ENCODE results near the gene EIF3I.

Gene EIF3I

DNA sequence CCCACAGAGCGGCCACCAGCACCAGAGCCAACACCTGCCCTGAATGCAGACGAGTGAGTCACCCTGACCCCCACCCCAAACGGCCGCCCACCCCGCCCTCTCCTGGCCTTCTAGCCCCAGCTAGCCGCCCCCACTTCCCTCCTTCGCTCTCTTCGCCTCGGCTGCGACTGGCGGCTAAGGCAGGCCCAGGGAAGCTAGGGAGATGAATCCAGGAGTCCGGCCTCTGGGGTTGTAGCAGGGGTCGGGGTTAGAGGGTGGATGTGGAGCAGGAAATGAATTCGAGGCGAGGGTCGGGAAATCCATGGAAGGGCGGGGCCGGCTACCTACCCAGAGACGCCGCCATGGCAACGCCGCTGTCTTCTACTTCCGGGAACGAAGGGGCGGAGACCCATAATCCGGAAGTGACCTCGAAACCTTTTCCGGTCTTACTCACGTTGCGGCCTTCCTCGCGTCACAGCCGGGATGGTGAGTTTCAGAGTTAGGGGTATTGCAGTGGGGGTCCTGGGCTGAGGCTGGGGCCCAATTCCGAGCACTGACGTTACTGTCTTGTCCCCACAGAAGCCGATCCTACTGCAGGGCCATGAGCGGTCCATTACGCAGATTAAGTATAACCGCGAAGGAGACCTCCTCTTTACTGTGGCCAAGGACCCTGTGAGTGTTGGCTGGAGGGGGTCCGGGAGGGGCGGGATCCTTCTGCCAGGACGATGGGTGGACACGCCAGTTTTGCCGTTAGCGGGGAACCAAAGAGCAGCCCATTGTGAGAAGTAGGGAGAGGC, at the start of gene EIF3I, which contains the start of gene TMEM234:
Gene EIF3I (plus strand): TSS at position 428 of the 776 bp plus-strand sequence. CDS start 35 bp downstream, at position 463.
Gene TMEM234 (minus strand): TSS at position 374 of the 776 bp plus-strand sequence. CDS start 31 bp downstream, at position 343.
- DNase-seq = peak; percentile 90

DNA sequence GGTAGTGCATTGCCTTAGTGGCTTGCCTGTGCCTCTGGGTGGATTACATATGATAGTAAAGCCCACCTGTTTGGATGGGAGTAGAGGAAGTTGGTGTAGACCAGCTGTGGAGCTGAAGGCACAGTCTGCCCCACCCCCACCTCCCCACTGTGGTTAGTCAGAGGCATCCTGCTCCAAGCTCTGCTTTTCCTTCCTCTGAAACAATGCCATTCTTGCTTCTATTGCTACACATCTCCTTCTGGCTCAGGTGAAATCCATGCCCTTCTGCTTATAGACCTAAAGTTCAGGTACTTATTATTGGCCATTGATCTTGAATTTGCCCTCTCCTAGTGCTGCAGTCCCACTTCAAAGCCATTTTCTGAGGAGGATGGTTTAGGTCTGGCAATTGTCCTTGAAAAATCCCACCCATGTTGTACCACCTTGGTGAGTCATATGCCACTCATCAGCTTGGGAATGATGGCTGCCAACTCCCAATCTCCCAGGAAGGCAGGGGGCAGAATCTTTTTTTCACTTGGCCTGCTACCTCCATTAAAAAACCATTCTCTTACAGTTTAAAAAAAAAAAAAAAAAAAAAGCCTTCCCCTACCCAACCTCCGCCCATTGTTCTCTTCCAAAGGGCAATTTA, 49.5 kb upstream of the EIF3I start:
- DNase-seq = peak; percentile 36

DNA sequence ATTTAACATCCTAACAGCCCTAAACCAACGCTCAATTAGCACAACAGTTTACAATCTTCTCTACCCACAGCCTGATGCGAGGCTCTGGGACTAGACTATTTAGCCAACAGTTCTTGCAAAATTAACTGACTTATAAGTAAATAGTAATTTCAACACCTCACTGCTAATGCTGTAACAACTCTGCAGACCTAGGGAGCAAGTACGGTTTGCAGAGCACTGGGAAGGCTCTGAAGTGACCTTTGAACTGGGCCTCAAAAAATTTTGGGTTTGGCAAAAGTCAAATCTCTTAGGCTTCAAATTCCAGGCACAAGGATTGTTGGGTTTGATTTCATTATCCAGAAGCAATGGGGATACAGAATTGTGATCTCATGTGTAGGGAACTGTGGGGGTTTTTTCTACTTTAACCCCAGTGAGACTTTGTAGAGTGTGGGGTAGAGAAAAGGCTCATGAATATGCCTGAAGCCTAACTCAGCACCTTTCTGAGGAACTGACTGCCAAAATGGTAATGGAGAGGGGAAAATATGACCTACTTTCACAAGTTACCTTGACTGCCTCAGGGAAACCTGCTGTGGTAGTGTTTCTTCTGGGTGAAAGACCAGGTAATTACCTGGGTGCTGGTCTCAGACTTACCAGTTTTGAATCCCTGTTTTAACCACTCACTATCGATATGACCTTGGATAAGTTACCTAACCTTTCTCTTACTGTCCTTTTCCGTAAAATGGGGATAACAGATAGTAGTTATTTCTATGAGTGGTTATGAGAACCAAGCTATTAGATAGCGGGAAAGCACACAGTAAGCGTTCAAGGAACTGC, 43.6 kb upstream of the EIF3I start:
- no peak for DNase-seq

DNA sequence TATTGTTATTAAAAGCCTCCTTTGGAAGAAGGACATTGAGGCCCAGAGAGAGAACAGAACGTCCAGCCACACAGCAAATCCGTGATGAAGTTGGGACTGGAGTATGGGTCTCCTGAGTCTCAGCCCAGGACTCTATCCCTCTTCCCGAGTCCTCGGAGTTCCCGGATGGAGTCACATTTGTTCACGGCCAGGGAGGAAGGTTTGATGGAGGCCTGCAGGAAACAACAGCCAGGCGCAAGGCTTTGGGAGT, 43.1 kb upstream of the EIF3I start:
- no peak for DNase-seq

DNA sequence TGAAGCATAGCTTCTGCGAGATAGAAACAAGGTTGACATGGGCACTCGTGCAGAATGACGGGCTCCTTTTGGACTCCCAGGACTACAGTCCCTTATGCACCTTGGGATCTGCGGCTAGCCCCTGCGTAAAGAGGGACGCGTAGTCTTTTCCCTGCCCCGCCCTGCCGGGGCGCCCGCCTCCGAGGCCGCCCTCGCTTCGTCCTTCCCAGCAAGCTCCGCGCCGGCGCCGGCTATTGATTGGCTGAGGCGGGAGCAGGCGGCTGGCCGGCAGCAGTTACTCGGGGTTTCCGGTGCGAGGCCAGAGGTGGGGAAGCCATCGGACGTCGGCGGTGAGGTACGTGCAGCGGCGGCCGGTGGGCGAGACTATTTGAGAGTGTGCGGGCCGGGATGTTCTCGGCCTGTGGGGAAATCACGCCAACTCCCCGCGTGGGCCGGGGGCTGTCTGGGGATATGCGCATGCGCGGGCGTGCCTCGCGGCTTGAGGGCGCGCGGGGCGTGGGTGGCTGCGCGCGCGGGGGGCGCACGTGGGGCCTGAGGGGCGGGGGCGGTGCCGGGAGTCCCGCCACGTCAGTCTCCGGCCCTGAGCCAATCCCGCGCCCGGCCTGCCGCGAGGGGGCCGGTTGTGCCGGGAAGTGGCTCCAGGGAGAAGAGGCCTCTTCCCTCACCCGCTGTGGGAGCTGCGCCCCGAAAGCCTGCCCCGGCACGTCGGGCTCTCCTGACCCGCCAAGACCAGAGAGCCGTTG, 42.6 kb upstream of the EIF3I start, which contains the start of gene TXLNA:
Gene TXLNA (plus strand): TSS at position 233 of the 743 bp plus-strand sequence. CDS start 671 bp downstream, outside the sequence.
- peak; percentile 91 for DNase-seq

DNA sequence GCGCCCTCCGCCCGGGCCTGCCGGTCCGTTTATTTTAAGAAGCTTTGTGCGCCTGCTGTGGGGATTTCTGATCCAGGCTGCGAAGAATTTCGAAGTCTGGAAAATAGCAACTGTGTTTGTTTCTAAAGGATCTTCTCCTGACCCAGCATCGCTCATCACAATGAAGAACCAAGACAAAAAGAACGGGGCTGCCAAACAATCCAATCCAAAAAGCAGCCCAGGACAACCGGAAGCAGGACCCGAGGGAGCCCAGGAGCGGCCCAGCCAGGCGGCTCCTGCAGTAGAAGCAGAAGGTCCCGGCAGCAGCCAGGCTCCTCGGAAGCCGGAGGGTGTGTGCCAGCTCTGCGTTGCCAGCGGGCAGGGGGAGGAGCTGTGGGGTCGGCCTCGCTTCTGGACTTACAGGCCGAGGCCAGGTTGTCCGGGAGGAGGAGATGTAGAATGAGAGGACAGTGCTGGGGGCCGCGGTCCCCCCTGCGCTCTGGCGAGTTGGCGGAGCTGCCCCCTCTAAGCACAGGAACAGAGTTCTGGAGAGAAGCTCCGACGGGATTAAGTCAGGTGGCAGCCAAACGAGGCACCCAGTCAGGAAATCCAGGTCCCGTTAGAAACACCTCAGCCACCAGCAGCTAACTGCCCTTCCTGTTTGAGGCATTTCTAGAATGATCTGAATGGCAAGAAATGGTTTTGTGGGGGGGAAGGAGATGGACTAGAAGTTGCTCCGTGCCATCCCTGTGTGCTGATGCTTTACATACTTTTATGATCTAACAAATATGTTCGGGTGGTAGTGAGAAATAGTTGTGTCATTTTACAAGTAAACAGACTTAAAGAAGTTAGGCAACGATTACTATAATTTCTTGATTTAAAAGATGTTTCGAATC, 41.8 kb upstream of the EIF3I start:
- DNase-seq = peak; percentile 39

DNA sequence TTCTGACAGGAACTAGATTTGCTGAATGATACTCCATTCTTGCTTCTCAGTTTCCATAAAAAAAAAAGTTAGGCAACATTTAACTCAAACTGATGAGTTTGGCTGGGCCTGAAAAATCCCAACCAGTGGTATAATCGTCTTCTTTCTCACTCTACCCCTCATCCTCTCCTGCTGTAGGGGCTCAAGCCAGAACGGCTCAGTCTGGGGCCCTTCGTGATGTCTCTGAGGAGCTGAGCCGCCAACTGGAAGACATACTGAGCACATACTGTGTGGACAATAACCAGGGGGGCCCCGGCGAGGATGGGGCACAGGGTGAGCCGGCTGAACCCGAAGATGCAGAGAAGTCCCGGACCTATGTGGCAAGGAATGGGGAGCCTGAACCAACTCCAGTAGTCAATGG, 41.1 kb upstream of the EIF3I start:
- DNase-seq = no peak

DNA sequence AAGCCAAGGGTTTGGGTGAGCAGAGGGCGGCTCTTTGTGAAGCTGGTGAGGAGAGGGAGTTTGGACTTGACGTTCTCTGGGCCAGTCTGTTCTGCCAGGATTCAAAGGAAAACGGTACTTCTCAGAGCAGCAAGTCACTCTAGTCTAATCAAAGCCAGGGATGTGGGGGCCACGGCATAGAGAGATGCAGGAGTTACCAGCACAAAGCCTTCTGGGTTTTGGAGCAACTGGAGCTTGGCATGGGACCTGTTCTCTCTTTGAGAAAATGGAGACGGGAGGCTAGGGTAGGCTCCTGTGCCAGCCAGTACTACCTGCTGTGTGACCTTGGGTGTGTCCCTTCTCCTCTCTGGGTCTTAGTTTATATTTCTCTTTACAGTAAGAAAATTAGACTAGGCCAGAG, 40.6 kb upstream of the EIF3I start:
- DNase-seq = no peak

DNA sequence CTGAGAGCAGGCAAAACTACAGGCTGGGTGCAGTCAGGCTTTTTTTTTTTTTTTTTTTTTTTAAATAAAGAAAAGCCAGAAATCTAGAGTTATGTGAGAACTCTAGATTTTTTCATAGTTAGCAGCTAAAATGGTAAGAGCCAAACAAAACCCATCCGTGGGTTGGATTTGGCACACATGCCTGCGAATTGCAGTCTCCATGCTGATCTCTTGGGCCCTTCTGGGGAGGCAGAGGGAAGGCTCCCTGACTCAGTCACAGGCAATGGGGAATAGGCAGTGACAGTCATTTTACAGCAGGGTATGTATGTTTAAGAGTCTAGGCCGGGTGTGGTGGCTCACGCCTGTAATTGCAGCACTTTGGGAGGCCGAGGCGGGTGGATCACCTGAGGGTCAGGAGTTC, 40.1 kb upstream of the EIF3I start:
- no peak for DNase-seq

DNA sequence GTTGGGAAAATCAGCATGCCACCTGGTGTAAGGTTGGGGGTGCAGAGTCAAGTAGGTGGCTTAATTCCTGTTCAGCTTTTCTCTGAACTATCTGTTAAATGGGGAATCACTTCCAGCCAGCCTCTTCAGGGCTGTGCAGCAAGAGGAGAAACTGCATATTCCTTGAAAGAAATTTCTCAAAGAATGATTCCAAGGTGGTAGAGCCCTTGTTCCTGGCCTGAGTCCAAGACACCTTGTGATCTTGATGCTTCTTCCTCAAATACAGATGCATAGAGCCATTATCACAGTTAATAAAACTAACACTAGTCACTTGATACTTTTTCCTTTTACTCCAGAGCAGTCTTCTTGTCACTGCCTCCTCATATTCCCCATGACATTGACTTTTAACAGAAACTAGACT, 37.6 kb upstream of the EIF3I start:
- DNase-seq = no peak

DNA sequence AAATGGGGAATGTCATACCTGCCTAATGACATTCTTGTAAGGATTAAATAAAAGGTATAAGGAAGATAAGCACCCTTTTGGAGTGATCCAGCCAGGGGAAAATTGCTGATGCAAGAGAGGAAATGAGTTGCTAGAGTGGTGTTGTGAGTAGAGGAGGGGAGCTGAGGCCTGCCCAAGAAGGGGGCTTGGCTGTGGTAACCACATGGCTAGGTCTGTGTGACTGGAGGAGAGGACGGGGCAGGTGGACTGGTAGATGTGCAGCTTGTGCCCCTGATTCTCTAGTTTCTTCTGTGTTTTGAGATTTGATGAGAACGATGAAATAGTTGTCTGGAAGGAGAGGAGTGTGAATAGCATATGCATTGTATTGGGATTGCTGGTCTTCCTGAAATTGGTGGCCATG, 36.1 kb upstream of the EIF3I start:
- peak; percentile 29 for DNase-seq

DNA sequence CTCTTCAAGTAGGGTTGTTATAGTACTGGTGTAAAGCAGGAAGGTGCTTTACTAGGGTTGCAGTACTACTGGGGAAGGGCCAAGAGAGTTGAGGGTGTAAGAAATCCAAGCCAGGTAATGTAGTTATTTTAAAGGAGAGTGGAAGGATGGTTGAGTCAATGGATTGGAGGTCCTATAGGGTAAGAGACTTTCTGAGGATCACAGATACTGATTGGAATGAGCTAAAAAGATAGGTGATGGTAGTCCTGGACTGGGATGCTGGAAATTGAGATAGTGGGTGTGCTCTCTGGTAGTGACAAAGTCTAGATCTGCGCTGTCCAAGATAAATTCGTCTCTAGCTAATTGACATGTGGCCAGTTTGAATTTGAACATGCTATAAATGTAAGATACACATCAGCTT, 35.7 kb upstream of the EIF3I start:
- DNase-seq = no peak

DNA sequence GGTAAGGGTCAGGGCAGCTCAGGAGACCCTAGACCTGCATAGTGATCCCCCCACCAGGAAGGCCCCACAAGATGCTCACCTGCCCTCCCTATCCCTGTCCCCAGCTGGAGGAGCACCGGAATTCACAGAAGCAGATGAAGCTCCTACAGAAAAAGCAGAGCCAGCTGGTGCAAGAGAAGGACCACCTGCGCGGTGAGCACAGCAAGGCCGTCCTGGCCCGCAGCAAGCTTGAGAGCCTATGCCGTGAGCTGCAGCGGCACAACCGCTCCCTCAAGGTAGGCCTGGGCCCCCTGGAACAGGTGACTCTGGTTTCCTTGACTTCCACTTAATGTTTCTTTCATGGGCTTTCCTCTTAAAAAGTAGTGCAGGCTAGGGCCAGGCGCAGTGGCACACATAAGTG, 34.4 kb upstream of the EIF3I start:
- DNase-seq = no peak

DNA sequence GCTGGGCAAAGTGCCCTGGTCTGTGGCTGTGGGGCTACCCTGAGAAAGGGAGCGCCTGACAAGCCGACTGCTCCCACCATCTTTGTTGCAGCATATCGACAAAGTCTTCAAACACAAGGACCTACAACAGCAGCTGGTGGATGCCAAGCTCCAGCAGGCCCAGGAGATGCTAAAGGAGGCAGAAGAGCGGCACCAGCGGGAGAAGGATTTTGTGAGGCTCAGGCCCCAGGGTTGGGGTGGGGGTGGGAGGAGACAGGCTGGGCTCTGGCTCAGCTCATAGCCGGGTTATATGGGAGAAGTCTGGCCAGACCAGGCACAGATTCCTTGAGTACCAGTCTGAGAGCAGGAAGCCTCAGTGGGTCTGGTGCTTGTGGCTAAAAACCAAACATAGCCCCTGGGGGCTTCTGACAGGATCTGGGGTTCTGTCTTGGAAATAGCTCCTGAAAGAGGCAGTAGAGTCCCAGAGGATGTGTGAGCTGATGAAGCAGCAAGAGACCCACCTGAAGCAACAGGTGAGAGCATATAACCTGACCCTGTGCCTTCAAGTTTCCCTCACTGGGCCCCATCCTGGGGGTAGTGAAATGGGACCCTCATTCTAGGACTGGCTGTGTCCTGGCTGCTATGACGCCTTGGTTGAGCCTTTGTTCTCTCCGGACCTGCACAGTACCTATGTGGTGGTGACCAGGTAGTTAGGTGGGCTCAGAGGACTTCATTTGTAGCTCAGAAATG, 29.8 kb upstream of the EIF3I start:
- no peak for DNase-seq

DNA sequence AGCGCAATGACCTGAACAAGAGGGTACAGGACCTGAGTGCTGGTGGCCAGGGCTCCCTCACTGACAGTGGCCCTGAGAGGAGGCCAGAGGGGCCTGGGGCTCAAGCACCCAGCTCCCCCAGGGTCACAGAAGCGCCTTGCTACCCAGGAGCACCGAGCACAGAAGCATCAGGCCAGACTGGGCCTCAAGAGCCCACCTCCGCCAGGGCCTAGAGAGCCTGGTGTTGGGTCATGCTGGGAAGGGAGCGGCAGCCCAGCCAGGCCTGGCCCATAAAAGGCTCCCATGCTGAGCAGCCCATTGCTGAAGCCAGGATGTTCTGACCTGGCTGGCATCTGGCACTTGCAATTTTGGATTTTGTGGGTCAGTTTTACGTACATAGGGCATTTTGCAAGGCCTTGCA, 27.2 kb upstream of the EIF3I start:
- no peak for DNase-seq

DNA sequence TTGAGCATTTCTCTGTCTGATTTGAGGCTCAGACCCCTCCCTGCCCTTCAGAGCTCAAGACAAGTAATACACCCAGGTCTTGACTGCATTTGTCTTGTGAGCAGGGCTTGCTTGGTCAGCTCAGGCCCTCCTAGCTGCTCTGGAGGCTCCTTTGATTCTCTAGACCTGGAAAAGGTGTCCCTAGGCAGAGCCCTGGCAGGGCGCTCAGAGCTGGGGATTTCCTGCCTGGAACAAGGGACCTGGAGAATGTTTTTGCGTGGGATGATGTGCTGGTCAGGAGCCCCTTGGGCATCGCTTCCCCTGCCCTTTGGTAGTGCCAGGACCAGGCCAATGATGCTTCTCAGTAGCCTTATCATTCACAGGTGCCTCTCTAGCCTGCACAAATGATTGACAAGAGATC, 26.7 kb upstream of the EIF3I start:
- DNase-seq = no peak

DNA sequence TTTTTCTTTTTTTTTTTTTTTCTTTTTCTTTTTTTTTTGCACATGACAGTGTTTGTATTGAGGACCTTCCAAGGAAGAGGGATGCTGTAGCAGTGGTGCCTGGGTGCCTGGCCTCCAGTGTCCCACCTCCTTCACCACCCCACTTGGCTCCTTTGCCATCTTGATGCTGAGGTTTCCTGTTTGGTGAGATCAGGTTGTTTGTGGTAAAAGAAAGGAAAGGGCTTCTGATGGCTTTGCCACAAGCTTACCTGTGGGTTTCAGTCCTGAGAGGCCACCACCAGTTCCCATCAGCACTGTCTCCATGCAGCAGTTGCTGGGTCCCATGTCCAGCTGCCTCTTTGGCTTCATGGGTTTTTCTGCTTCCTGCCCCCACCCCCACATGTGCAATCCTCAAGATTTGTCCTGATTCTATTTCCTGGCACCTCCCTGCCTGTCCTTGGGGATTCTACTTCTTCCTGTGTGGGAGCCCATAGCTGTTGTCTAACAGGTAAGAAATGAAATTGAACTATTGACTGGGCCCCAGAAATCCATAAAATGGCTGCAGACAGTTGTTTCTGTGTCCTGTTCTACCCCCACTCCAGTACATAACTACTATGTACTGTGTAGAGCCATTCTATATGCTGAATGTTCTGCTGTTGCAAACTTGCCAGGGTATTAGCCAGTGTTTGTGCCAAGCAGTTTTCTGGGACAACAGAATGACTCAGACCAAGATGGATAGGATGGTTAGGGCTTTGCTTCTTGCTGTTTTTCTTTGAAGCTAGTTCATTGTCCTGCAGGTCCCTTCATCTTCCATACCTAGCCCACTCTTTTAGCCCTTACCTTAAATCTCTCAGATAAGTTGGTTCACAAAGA, 26.0 kb upstream of the EIF3I start:
- no peak for DNase-seq

DNA sequence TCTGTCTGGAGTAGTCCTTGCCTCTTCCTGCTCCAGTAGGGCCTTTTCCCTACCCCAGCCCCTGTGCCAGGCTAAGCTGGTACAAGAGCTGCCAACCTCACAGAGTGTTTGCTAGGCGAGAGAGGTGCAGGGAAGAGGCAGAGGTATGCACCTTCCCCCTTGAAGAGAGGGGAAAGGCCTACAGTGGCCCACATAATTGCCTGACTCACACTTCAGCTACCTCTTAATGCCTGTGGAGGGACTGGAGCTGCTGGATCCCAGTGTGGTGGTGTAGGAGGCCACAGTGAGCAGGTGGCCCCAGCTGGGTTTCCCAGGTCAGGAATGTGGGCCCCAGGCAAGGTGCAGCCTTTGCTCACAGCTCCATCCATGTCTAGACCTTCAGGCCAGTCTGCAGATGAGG, 25.1 kb upstream of the EIF3I start:
- DNase-seq = no peak

DNA sequence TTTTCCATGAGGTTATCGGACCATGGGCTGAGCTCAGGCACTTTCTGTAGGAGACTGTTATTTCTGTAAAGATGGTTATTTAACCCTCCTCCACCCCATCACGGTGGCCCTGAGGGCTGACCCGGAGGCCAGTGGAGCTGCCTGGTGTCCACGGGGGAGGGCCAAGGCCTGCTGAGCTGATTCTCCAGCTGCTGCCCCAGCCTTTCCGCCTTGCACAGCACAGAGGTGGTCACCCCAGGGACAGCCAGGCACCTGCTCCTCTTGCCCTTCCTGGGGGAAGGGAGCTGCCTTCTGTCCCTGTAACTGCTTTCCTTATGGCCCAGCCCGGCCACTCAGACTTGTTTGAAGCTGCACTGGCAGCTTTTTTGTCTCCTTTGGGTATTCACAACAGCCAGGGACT, 24.4 kb upstream of the EIF3I start:
- DNase-seq = no peak
